HG02884 (cell line): ENCODE results near the gene CACNB4.
"Not testable (repeated sequence)": the region's sequence is repeated elsewhere in the genome, so short reads cannot be mapped to it uniquely, and the experiment has no call there.

ENCODE experiments used
- ATAC-seq: cut with Tn5 transposase; IDR thresholded peaks from one replicate; pipeline ENCODE4 v1.9.1; 2021; ENCODE audit warnings: mild to moderate bottlenecking, moderate library complexity; ENCODE audit not compliant: unreplicated experiment

The CACNB4 gene

GRCh38 chr2:151914989-151915628, 183.7 kb downstream of the CACNB4 start:
- ATAC-seq: no peak

GRCh38 chr2:151908204-151908882, 190.5 kb downstream of the CACNB4 start:
- no peak for ATAC-seq

- ATAC-seq: no peak
Observed at GRCh38 chr2:151907286-151908203, 191.3 kb downstream of the CACNB4 start.

- peak; percentile 6 for ATAC-seq
Observed at GRCh38 chr2:151906633-151906998, 192.2 kb downstream of the CACNB4 start.

- ATAC-seq: peak; percentile 82
Observed at GRCh38 chr2:151905963-151906632, 192.7 kb downstream of the CACNB4 start.

GRCh38 chr2:151904807-151905206, 194.0 kb downstream of the CACNB4 start:
- ATAC-seq: no peak

- no peak for ATAC-seq
Observed at GRCh38 chr2:151904021-151904420, 194.8 kb downstream of the CACNB4 start.

GRCh38 chr2:151902829-151903228, 196.0 kb downstream of the CACNB4 start:
- ATAC-seq: no peak

- no peak for ATAC-seq
Observed at GRCh38 chr2:151900331-151900730, 198.5 kb downstream of the CACNB4 start.

- ATAC-seq: no peak
Observed at GRCh38 chr2:151899156-151899555, 199.7 kb downstream of the CACNB4 start.

- no peak for ATAC-seq
Observed at GRCh38 chr2:151891566-151892194, 207.2 kb downstream of the CACNB4 start.

GRCh38 chr2:151887164-151887563, 211.7 kb downstream of the CACNB4 start:
- no peak for ATAC-seq

GRCh38 chr2:151886241-151886640, 212.6 kb downstream of the CACNB4 start:
- ATAC-seq: no peak

- ATAC-seq: no peak
Observed at GRCh38 chr2:151882786-151883445, 215.9 kb downstream of the CACNB4 start.

GRCh38 chr2:151881342-151881741, 217.5 kb downstream of the CACNB4 start:
- ATAC-seq: no peak

GRCh38 chr2:151880586-151880985, 218.3 kb downstream of the CACNB4 start:
- no peak for ATAC-seq

- ATAC-seq: peak; percentile 83
Observed at GRCh38 chr2:151878655-151879563, 219.9 kb downstream of the CACNB4 start.

GRCh38 chr2:151878204-151878603, 220.6 kb downstream of the CACNB4 start:
- no peak for ATAC-seq

GRCh38 chr2:151875631-151876030, 223.2 kb downstream of the CACNB4 start:
- ATAC-seq: not testable (repeated sequence)
